AG04450 (cell line): ENCODE measurements around the gene RAMACL. TPM values are rescaled to one million over a fixed set of nuclear protein-coding genes. Genes with fewer than 3 reads are reported as not detected.
"Not testable (repeated sequence)": the region's sequence is repeated elsewhere in the genome, so short reads cannot be mapped to it uniquely, and the experiment has no call there.

Experiments used
- CTCF ChIA-PET: fragments of 300-600, 350-600 bp; formaldehyde crosslinking; extraction: SDS; loops from one replicate; lab custom pipeline; 2022; ENCODE audit warnings: antibody characterized with exemption, inconsistent platforms; lab: Charles Lee
- POLR2A ChIA-PET: fragments of 350-600 bp; formaldehyde crosslinking; extraction: SDS; loops from one replicate; lab custom pipeline; 2021; ENCODE audit warnings: antibody characterized with exemption, inconsistent platforms; lab: Yijun Ruan, JAX
- DNase-seq: peaks from one replicate; pipeline ENCODE4 v3.0.0-alpha.2; 2011; ENCODE audit warnings: low read depth, low spot score
- H3K27ac ChIP-seq: one replicate; pipeline ENCODE4 v1.5.1; 2012; ENCODE audit warnings: low read depth, low read length, control low read depth
- H3K27me3 ChIP-seq: one replicate; pipeline ENCODE4 v1.6.0; 2012; ENCODE audit warnings: low read length; ENCODE audit not compliant: control insufficient read depth, insufficient read depth
- H3K4me3 ChIP-seq: 2 replicates; pipeline ENCODE4 v1.5.1; 2011; ENCODE audit warnings: mild to moderate bottlenecking, low read depth, low read length, control low read depth
- H3K9me3 ChIP-seq: 2 replicates; pipeline ENCODE4 v1.5.1; 2012; ENCODE audit warnings: low read length; ENCODE audit not compliant: control insufficient read depth, insufficient read depth
- polyA plus RNA-seq: library from polyadenylated mRNA; depleted of rRNA; stranded (reverse); fragments of >200 nt; gene quantifications from 2 replicates; pipeline ENCODE4 v1.2.3, GENCODE V29; 2011
- TF ChIP-seq, protein P1 (sequence below): IDR thresholded peaks from 2 replicates; pipeline ENCODE4 v1.5.1; 2011; ENCODE audit warnings: low read depth, low read length, control low read depth, inconsistent platforms

Gene RAMACL
- polyA plus RNA-seq, 1 experiment, result 0.77 TPM

DNA sequence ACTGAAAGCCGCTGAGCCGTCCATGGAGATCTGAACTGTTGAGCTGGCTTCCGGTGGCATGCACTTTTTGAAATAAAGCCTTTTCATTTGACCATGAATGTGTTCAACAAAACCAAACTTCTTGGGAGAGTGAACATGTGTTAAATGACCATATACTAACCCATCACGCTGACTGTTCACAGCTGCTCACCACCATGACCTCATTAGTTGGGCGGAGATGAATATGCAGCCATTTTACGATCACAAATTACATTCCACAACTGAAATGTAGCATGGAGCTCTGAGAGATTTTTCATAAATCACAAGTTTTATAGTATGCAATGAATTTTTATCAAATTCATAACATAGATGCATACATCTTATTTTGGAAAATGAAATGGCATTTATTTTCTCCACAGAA is 4.2 kb downstream of the RAMACL start:
- no peak overlapping the region for H3K27ac ChIP-seq
- ChIA-PET CTCF (no interaction called here), POLR2A (no interaction called here)
- no peak overlapping the region for H3K4me3 ChIP-seq
- H3K27me3 ChIP-seq, result no peaks in the 10 kb centered on the region
- TF ChIP-seq, protein P1, sequence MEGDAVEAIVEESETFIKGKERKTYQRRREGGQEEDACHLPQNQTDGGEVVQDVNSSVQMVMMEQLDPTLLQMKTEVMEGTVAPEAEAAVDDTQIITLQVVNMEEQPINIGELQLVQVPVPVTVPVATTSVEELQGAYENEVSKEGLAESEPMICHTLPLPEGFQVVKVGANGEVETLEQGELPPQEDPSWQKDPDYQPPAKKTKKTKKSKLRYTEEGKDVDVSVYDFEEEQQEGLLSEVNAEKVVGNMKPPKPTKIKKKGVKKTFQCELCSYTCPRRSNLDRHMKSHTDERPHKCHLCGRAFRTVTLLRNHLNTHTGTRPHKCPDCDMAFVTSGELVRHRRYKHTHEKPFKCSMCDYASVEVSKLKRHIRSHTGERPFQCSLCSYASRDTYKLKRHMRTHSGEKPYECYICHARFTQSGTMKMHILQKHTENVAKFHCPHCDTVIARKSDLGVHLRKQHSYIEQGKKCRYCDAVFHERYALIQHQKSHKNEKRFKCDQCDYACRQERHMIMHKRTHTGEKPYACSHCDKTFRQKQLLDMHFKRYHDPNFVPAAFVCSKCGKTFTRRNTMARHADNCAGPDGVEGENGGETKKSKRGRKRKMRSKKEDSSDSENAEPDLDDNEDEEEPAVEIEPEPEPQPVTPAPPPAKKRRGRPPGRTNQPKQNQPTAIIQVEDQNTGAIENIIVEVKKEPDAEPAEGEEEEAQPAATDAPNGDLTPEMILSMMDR, result no peak
- H3K9me3 ChIP-seq, result no peaks in the 10 kb centered on the region
- no peak for DNase-seq

DNA sequence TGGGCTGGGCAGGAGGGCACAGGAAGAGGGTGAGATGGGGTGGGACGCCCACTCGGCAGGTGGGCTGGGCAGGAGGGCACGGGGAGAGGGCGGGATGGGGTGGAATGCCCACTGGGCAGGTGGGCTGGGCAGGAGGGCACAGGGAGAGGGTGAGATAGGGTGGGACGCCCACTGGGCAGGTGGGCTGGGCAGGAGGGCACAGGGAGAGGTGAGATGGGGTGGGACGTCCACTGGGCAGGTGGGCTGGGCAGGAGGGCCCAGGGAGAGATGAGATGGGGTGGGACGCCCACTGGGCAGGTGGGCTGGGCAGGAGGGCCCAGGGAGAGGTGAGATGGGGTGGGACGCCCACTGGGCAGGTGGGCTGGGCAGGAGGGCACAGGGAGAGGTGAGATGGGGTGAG is 4.7 kb downstream of the RAMACL start:
- POLR2A ChIA-PET, result not testable (repeated sequence)

DNA sequence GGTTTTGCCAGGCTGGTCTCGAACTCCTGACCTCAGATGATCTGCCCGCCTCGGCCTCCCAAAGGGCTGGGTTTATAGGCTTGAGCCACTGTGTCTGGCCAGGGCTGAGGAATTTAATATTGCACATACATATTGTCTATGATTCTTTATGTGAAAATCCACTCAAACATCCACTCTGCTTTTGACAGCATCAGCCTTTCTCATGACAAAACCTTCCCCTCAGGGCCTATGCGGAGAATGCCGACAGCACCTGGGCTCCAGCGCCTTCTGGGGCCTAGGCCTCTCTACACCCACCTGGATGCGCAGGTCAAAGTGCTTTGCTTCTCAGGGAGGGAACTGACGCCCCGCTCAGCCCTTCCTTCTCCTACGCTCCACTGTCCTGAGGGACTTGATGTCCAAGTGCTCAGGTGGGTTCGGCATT is 5.4 kb downstream of the RAMACL start:
- peaks cover 7% of the 10 kb centered on the region for H3K9me3 ChIP-seq
- no peak overlapping the region for H3K27ac ChIP-seq
- ChIA-PET POLR2A (no interaction called here), CTCF (no interaction called here)
- no peak for DNase-seq
- H3K4me3 ChIP-seq, result no peak overlapping the region
- H3K27me3 ChIP-seq, result no peaks in the 10 kb centered on the region
- TF ChIP-seq, protein P1, result no peak

More for the DNA sequence above, 4.7 kb downstream of the RAMACL start:
- H3K27ac ChIP-seq, DNase-seq, CTCF ChIA-PET, H3K4me3 ChIP-seq, H3K9me3 ChIP-seq, H3K27me3 ChIP-seq: not testable (repeated sequence)

DNA sequence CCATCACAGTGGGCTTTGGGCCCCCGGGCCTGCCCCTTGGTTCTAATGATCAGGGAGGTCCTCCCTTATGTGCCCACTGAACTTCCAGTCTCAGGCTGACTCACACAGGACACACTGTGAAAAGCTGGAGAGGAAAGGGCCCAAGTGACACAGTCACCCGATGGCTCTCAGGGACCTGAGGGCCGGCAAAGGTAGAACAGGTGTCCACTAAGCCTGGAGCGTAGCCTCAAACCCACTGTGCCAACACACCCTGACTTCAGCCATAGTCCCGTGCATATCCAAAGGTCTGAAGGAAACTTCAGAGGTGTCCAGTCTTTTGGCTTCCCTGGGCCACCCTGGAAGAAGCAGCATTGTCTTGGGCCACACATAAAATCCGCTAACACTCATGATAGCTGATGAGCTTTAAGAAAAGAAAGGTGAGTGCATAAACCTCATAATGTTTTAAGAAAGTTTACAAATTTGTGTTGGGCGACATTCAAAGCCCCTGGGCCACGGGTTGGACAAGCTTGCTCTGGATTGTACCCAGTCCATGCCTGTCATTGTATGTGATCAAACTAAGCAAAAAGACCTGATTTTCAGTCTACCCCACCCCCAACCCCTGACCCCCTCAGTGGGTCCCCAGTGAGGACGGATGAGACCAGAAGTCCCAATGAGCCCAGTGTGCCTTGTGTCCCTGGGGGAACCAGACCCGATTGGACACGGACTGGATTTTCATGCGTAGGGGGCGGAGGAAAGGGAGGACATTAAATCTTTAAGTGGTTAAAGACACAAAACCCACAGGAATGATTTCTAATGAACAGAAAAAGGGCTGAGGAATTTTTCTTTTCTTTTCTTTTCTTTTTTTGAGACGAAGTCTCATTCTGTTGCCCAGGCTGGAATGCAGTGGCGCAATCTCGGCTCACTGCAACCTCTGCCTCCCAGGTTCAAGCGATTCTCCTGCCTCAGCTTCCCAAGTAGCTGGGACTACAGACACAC is 6.1 kb downstream of the RAMACL start:
- DNase-seq, result no peak
- peaks cover 7% of the 10 kb centered on the region for H3K9me3 ChIP-seq
- no peak overlapping the region for H3K4me3 ChIP-seq
- no peak overlapping the region for H3K27ac ChIP-seq
- H3K27me3 ChIP-seq, result no peaks in the 10 kb centered on the region
- ChIA-PET CTCF (no interaction called here), POLR2A (no interaction called here)
- TF ChIP-seq, protein P1, result no peak

GRCh38 chr6:166579237-166579850 is 7.1 kb downstream of the RAMACL start:
- DNase-seq, result no peak
- TF ChIP-seq, protein P1, result no peak
- Histone ChIP-seq H3K27me3 (no peaks in the 10 kb centered on the region), H3K27ac (no peak overlapping the region), H3K9me3 (peaks cover 7% of the 10 kb centered on the region), H3K4me3 (no peak overlapping the region)
- ChIA-PET CTCF (no interaction called here), POLR2A (no interaction called here)
